ENCODE results near the gene RELB. TPM values are rescaled to one million over a fixed set of nuclear protein-coding genes. Genes with fewer than 3 reads are reported as not detected.

RELB gene
- total and polyA plus RNA-seq, 2 donors (not counting 1 experiment from before 2014, with no cell fraction given): 2.3 to 11.7 TPM

DNA sequence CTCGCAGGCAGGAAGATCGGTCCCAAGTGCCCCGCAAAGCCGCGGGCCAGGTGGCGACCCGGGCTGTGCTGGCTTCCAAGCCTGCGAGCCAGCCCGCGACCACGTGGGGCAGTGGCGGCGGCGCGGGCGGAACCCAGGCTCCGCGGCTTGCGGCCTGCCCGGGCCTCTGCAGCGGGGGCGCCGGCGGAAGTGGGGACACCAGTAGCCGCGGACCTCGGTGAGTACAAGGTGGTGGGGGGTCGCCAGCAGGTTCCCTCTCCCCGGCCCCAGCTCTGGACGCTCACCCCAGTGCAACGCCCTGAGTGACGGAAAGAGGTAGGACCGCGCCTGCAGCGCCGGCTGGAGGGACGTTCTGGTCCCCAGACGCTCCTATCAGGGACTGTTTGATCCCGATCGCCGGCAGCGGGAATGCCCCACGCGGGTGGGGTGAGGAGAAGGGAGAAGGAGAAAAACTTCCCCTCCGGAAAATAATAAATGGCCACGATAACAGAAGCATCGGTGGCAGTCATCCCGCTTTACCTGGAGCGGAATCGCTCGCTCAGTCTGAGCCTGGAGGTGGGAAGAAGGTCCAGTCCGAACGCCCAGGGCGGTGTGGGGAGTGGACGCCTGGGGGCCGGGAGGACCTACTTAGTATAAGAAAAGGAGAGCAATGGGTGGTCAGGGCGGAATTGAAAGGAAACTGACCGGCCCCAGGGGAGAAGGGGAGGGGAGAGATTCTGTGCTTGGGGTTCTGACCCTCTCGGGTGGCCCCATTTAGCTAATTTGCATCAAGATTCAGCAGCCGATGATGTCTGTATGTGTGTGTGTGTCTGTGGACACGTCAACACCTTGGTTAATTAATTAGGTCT lies 78.0 kb downstream of the RELB start, which contains the start of gene GEMIN7:
TSS of gene GEMIN7 (plus strand) at position 198 of the 848 bp plus-strand sequence. CDS start 10,855 bp downstream, outside the sequence.
- Histone ChIP-seq H3K4me1 (ENCODE audit: control insufficient read depth, extremely low read depth, insufficient read depth, low read length) (peaks cover 6% of the 10 kb centered on the region), H3K4me3 (replicated peaks in 1 of 4; ENCODE audit: control extremely low read depth in 1 of 4, insufficient read depth in 1 of 4, low read depth in 3 of 4, low read length in 4 of 4) (peak within 1 kb of the TSS; percentile 43 to 99 (median 75)), H4K20me1 (ENCODE audit: control insufficient read depth, extremely low read depth, insufficient read depth, low read length) (no peaks in the 10 kb centered on the region), H3K79me2 (ENCODE audit: control insufficient read depth, insufficient read depth, low read length) (peaks cover 34% of the 10 kb centered on the region), H3K9ac (ENCODE audit: insufficient read depth, low read length) (peak within 1 kb of the TSS; percentile 76), H3K27ac (ENCODE audit: insufficient read depth, low read length) (peak within 1 kb of the TSS; percentile 53), H3K27me3 (ENCODE audit: control insufficient read depth, insufficient read depth, low read length) (no peaks in the 10 kb centered on the region), H2AFZ (ENCODE audit: low read length) (peak within 1 kb of the TSS; percentile 87), H3K36me3 (ENCODE audit: control insufficient read depth, insufficient read depth, low read length) (peaks cover 4% of the 10 kb centered on the region), H3K4me2 (ENCODE audit: extremely low read depth, insufficient read depth, low read length) (peak within 1 kb of the TSS; percentile 97), H3K9me3 (ENCODE audit: control insufficient read depth, insufficient read depth, low read depth, low read length) (no peaks in the 10 kb centered on the region)
- peak; percentile 71 for DNase-seq (ENCODE audit: low read depth in 2 of 2)
- TF ChIP-seq, protein P1, sequence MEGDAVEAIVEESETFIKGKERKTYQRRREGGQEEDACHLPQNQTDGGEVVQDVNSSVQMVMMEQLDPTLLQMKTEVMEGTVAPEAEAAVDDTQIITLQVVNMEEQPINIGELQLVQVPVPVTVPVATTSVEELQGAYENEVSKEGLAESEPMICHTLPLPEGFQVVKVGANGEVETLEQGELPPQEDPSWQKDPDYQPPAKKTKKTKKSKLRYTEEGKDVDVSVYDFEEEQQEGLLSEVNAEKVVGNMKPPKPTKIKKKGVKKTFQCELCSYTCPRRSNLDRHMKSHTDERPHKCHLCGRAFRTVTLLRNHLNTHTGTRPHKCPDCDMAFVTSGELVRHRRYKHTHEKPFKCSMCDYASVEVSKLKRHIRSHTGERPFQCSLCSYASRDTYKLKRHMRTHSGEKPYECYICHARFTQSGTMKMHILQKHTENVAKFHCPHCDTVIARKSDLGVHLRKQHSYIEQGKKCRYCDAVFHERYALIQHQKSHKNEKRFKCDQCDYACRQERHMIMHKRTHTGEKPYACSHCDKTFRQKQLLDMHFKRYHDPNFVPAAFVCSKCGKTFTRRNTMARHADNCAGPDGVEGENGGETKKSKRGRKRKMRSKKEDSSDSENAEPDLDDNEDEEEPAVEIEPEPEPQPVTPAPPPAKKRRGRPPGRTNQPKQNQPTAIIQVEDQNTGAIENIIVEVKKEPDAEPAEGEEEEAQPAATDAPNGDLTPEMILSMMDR (conservative IDR thresholded peaks at IDR 0.05 in 1 of 2, IDR thresholded peaks at IDR 0.05 in 1 of 2; ENCODE audit: low read depth in 1 of 2, low read length in 2 of 2): no peak
- TF ChIP-seq EZH2 (IDR thresholded peaks at IDR 0.05; ENCODE audit: low read length, missing control alignments): no peak

DNA sequence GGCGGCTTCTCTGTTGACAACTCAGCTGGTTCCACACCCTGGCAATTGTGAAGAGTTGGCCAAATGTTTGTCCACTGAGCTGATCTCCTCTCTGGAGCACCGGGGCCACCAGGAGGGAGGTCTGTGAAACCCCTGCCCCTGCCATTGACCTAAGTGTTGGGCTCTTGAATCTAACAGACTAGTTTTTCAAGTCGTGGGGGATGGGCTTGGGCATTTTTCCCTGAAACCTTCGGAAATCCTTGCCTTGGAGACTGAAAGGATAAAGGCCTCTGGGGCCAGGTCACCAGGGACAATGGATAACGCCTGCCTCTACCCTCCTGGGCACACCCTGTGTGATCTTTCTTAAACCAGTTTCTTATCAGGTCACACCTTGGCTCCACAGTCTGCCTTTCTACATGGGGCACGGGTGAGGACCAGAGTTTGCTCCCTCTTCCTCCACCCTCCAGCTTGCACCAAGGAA lies 78.7 kb downstream of the RELB start:
- no peaks in the 10 kb centered on the region for H3K9me3 ChIP-seq (ENCODE audit: control insufficient read depth, insufficient read depth, low read depth, low read length)
- H4K20me1 ChIP-seq (ENCODE audit: control insufficient read depth, extremely low read depth, insufficient read depth, low read length): no peaks in the 10 kb centered on the region
- no peak for DNase-seq (ENCODE audit: low read depth in 2 of 2)
- no peak for TF ChIP-seq EZH2 (IDR thresholded peaks at IDR 0.05; ENCODE audit: low read length, missing control alignments)
- TF ChIP-seq, protein P1 (conservative IDR thresholded peaks at IDR 0.05 in 1 of 2, IDR thresholded peaks at IDR 0.05 in 1 of 2; ENCODE audit: low read depth in 1 of 2, low read length in 2 of 2): no peak
- H3K36me3 ChIP-seq (ENCODE audit: control insufficient read depth, insufficient read depth, low read length): peaks cover 4% of the 10 kb centered on the region
- H2AFZ ChIP-seq (ENCODE audit: low read length): peak overlapping the region; percentile 71
- peak overlapping the region; percentile 53 for H3K27ac ChIP-seq (ENCODE audit: insufficient read depth, low read length)
- peak overlapping the region; percentile 76 for H3K9ac ChIP-seq (ENCODE audit: insufficient read depth, low read length)
- no peaks in the 10 kb centered on the region for H3K27me3 ChIP-seq (ENCODE audit: control insufficient read depth, insufficient read depth, low read length)
- peaks cover 34% of the 10 kb centered on the region for H3K79me2 ChIP-seq (ENCODE audit: control insufficient read depth, insufficient read depth, low read length)
- peak overlapping the region; percentile 97 for H3K4me2 ChIP-seq (ENCODE audit: extremely low read depth, insufficient read depth, low read length)
- H3K4me1 ChIP-seq (ENCODE audit: control insufficient read depth, extremely low read depth, insufficient read depth, low read length): peaks cover 6% of the 10 kb centered on the region
- H3K4me3 ChIP-seq (replicated peaks in 1 of 4; ENCODE audit: control extremely low read depth in 1 of 4, insufficient read depth in 1 of 4, low read depth in 3 of 4, low read length in 4 of 4): peak overlapping the region; percentile 43 to 99 (median 75)

DNA sequence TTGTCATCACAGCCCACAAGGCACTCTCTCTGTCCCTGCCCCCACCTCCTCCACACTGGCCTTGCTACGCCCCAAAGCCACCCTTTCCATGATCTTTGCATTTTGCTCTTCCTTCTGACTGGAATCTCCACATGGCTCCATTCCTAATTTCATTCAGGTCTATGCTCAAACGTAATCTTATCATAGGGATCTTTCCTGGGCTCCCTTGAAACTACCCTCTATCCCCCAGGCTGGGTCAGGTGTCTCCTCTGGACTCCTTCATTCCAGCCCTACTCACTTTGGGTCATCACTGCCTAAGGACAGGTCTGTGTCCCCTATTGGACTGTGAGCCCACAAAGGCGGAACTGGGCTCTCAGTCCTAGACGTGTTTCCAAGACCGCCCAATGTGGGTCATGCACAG lies 80.9 kb downstream of the RELB start:
- H3K4me1 ChIP-seq (ENCODE audit: control insufficient read depth, extremely low read depth, insufficient read depth, low read length): peaks cover 6% of the 10 kb centered on the region
- peaks cover 37% of the 10 kb centered on the region for H3K79me2 ChIP-seq (ENCODE audit: control insufficient read depth, insufficient read depth, low read length)
- H3K9me3 ChIP-seq (ENCODE audit: control insufficient read depth, insufficient read depth, low read depth, low read length): no peaks in the 10 kb centered on the region
- peaks cover 4% of the 10 kb centered on the region for H3K36me3 ChIP-seq (ENCODE audit: control insufficient read depth, insufficient read depth, low read length)
- no peaks in the 10 kb centered on the region for H4K20me1 ChIP-seq (ENCODE audit: control insufficient read depth, extremely low read depth, insufficient read depth, low read length)
- TF ChIP-seq, protein P1 (conservative IDR thresholded peaks at IDR 0.05 in 1 of 2, IDR thresholded peaks at IDR 0.05 in 1 of 2; ENCODE audit: low read depth in 1 of 2, low read length in 2 of 2): no peak
- no peak for TF ChIP-seq EZH2 (IDR thresholded peaks at IDR 0.05; ENCODE audit: low read length, missing control alignments)
- H3K9ac ChIP-seq (ENCODE audit: insufficient read depth, low read length): no peak overlapping the region
- no peaks in the 10 kb centered on the region for H3K27me3 ChIP-seq (ENCODE audit: control insufficient read depth, insufficient read depth, low read length)
- no peak for DNase-seq (ENCODE audit: low read depth in 2 of 2)
- H3K27ac ChIP-seq (ENCODE audit: insufficient read depth, low read length): no peak overlapping the region
- H3K4me2 ChIP-seq (ENCODE audit: extremely low read depth, insufficient read depth, low read length): no peak overlapping the region
- no peak overlapping the region for H3K4me3 ChIP-seq (replicated peaks in 1 of 4; ENCODE audit: control extremely low read depth in 1 of 4, insufficient read depth in 1 of 4, low read depth in 3 of 4, low read length in 4 of 4)
- no peak overlapping the region for H2AFZ ChIP-seq (ENCODE audit: low read length)
